ENCODE data around the gene NVL.

The NVL gene

GRCh38 chr1:224329842-224330753 lies at the start of gene NVL:
NVL (minus strand) TSS chr1:224330172; CDS start chr1:224330127, 45 bp downstream.
- Histone ChIP-seq H3K4me3 (ENCODE audit: low read depth, low read length) (peak within 1 kb of the TSS; percentile 99), H3K27ac (ENCODE audit: low read depth, low read length) (peak within 1 kb of the TSS; percentile 99), H3K9ac (ENCODE audit: low read depth, low read length) (peak within 1 kb of the TSS; percentile 99), H3K36me3 (ENCODE audit: control insufficient read depth, insufficient read depth, low read length) (peaks cover 12% of the 10 kb centered on the region), H3K4me1 (ENCODE audit: control insufficient read depth, insufficient read depth, low read length) (peaks cover 7% of the 10 kb centered on the region; the same call in 1 of the 2 replicates), H3K27me3 (ENCODE audit: control insufficient read depth, insufficient read depth, low read length) (no peaks in the 10 kb centered on the region), H3K9me3 (ENCODE audit: control insufficient read depth, insufficient read depth, low read length) (no peaks in the 10 kb centered on the region)

GRCh38 chr1:224378855-224379631 lies 49.1 kb upstream of the NVL start:
- no peaks in the 10 kb centered on the region for H3K9me3 ChIP-seq (ENCODE audit: control insufficient read depth, insufficient read depth, low read length)
- H3K27ac ChIP-seq (ENCODE audit: low read depth, low read length), result no peak overlapping the region
- no peak overlapping the region for H3K9ac ChIP-seq (ENCODE audit: low read depth, low read length)
- H3K4me1 ChIP-seq (ENCODE audit: control insufficient read depth, insufficient read depth, low read length), result no peaks in the 10 kb centered on the region
- no peaks in the 10 kb centered on the region for H3K27me3 ChIP-seq (ENCODE audit: control insufficient read depth, insufficient read depth, low read length)
- H3K4me3 ChIP-seq (ENCODE audit: low read depth, low read length), result no peak overlapping the region
- peaks cover 58% of the 10 kb centered on the region for H3K36me3 ChIP-seq (ENCODE audit: control insufficient read depth, insufficient read depth, low read length)

- Histone ChIP-seq H3K27me3 (ENCODE audit: control insufficient read depth, insufficient read depth, low read length) (no peaks in the 10 kb centered on the region), H3K36me3 (ENCODE audit: control insufficient read depth, insufficient read depth, low read length) (peaks cover 70% of the 10 kb centered on the region), H3K9ac (ENCODE audit: low read depth, low read length) (no peak overlapping the region), H3K4me1 (ENCODE audit: control insufficient read depth, insufficient read depth, low read length) (no peaks in the 10 kb centered on the region), H3K27ac (ENCODE audit: low read depth, low read length) (no peak overlapping the region), H3K4me3 (ENCODE audit: low read depth, low read length) (no peak overlapping the region), H3K9me3 (ENCODE audit: control insufficient read depth, insufficient read depth, low read length) (no peaks in the 10 kb centered on the region)
Measured at GRCh38 chr1:224377676-224378006, 47.7 kb upstream of the NVL start.

DNA sequence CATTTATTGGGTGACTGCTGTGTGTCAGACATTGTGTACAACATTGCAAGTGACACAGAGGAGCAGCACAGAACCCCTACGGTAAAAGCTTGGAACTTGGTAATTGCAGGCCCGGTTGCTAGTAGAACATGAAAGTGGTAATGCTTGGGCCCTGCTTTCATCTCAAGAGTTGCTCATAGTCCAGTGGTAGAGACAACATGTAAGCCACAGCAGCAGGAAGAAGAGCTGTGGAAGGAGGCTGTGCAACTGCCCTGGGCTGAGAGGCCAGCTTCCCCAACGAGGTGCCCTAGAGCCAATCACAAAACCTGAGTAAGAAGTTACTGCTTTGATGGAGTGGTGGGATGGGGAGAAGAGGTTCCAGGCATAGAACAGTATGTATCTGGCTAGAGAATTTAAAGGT lies 45.1 kb upstream of the NVL start:
- H3K27ac ChIP-seq (ENCODE audit: low read depth, low read length), result no peak overlapping the region
- peaks cover 90% of the 10 kb centered on the region for H3K36me3 ChIP-seq (ENCODE audit: control insufficient read depth, insufficient read depth, low read length)
- no peak overlapping the region for H3K4me3 ChIP-seq (ENCODE audit: low read depth, low read length)
- no peaks in the 10 kb centered on the region for H3K4me1 ChIP-seq (ENCODE audit: control insufficient read depth, insufficient read depth, low read length)
- no peaks in the 10 kb centered on the region for H3K27me3 ChIP-seq (ENCODE audit: control insufficient read depth, insufficient read depth, low read length)
- no peak overlapping the region for H3K9ac ChIP-seq (ENCODE audit: low read depth, low read length)
- H3K9me3 ChIP-seq (ENCODE audit: control insufficient read depth, insufficient read depth, low read length), result no peaks in the 10 kb centered on the region

DNA sequence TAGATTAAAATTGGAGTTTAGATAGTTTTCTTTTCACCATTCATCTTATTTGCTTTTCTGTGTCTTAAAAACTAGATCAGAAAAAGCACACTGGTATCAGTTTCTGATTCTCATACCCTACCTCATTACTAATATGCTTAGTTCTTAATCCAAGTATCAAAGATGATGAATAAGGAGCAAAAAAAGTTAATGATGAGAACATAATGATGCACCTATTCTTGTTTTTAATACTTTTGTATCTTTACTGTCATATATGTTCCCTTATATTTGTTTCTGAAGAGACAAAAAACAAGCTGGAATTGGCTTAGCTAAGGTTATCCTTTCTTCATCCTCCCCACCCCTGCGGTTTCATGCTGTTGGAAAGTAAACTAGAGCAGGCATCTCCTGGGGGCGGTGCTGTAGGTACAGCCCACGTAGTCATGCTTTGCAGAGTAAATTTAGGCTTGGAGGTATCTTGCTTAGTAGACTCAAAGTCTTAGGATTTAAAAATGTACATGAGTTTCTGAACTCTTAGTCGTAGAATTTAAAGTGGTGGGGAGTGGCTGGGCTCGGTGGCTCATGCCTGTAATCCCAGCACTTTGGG lies 43.1 kb upstream of the NVL start:
- no peaks in the 10 kb centered on the region for H3K27me3 ChIP-seq (ENCODE audit: control insufficient read depth, insufficient read depth, low read length)
- H3K9me3 ChIP-seq (ENCODE audit: control insufficient read depth, insufficient read depth, low read length), result no peaks in the 10 kb centered on the region
- no peak overlapping the region for H3K9ac ChIP-seq (ENCODE audit: low read depth, low read length)
- no peak overlapping the region for H3K27ac ChIP-seq (ENCODE audit: low read depth, low read length)
- H3K4me3 ChIP-seq (ENCODE audit: low read depth, low read length), result no peak overlapping the region
- H3K36me3 ChIP-seq (ENCODE audit: control insufficient read depth, insufficient read depth, low read length), result peaks cover 93% of the 10 kb centered on the region
- H3K4me1 ChIP-seq (ENCODE audit: control insufficient read depth, insufficient read depth, low read length), result no peaks in the 10 kb centered on the region

DNA sequence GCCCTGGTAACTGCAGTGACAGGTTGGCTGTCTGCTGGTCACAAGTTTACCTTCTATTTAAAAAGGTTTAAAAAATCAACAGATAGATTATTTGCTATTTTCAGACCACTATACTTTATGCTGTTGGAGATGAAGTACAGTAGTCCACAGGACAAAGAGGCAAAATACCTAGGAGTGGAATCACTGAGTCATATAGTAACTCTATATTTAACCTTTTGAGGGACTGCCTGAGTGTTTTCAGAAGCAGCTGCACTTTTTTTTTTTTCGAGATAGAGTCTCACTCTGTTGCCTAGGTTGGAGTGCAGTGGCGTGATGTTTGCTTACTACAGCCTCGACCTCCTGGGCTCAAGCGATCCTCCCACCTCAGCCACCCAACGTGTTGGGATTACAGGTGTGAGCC lies 38.4 kb upstream of the NVL start:
- Histone ChIP-seq H3K27me3 (ENCODE audit: control insufficient read depth, insufficient read depth, low read length) (no peaks in the 10 kb centered on the region), H3K9ac (ENCODE audit: low read depth, low read length) (no peak overlapping the region), H3K9me3 (ENCODE audit: control insufficient read depth, insufficient read depth, low read length) (no peaks in the 10 kb centered on the region), H3K4me3 (ENCODE audit: low read depth, low read length) (no peak overlapping the region), H3K36me3 (ENCODE audit: control insufficient read depth, insufficient read depth, low read length) (peaks cover 90% of the 10 kb centered on the region), H3K27ac (ENCODE audit: low read depth, low read length) (no peak overlapping the region), H3K4me1 (ENCODE audit: control insufficient read depth, insufficient read depth, low read length) (no peaks in the 10 kb centered on the region)

GRCh38 chr1:224359207-224359606 lies 29.2 kb upstream of the NVL start:
- Histone ChIP-seq H3K9ac (ENCODE audit: low read depth, low read length) (no peak overlapping the region), H3K36me3 (ENCODE audit: control insufficient read depth, insufficient read depth, low read length) (peaks cover 15% of the 10 kb centered on the region), H3K9me3 (ENCODE audit: control insufficient read depth, insufficient read depth, low read length) (no peaks in the 10 kb centered on the region), H3K27ac (ENCODE audit: low read depth, low read length) (no peak overlapping the region), H3K4me1 (ENCODE audit: control insufficient read depth, insufficient read depth, low read length) (peaks cover 20% of the 10 kb centered on the region), H3K27me3 (ENCODE audit: control insufficient read depth, insufficient read depth, low read length) (no peaks in the 10 kb centered on the region), H3K4me3 (ENCODE audit: low read depth, low read length) (no peak overlapping the region)

- no peaks in the 10 kb centered on the region for H3K27me3 ChIP-seq (ENCODE audit: control insufficient read depth, insufficient read depth, low read length)
- H3K27ac ChIP-seq (ENCODE audit: low read depth, low read length), result no peak overlapping the region
- H3K4me1 ChIP-seq (ENCODE audit: control insufficient read depth, insufficient read depth, low read length), result peaks cover 20% of the 10 kb centered on the region
- H3K9me3 ChIP-seq (ENCODE audit: control insufficient read depth, insufficient read depth, low read length), result no peaks in the 10 kb centered on the region
- peak overlapping the region; percentile 93 for H3K4me3 ChIP-seq (ENCODE audit: low read depth, low read length)
- H3K9ac ChIP-seq (ENCODE audit: low read depth, low read length), result no peak overlapping the region
- H3K36me3 ChIP-seq (ENCODE audit: control insufficient read depth, insufficient read depth, low read length), result peaks cover 8% of the 10 kb centered on the region
Measured at GRCh38 chr1:224358237-224358636, 28.3 kb upstream of the NVL start.

GRCh38 chr1:224357626-224358124 lies 27.7 kb upstream of the NVL start:
- peaks cover 8% of the 10 kb centered on the region for H3K36me3 ChIP-seq (ENCODE audit: control insufficient read depth, insufficient read depth, low read length)
- peaks cover 20% of the 10 kb centered on the region for H3K4me1 ChIP-seq (ENCODE audit: control insufficient read depth, insufficient read depth, low read length)
- no peaks in the 10 kb centered on the region; the same call in 1 of the 2 replicates for H3K9me3 ChIP-seq (ENCODE audit: control insufficient read depth, insufficient read depth, low read length)
- H3K27ac ChIP-seq (ENCODE audit: low read depth, low read length), result peak overlapping the region; percentile 78
- peak overlapping the region; percentile 93 for H3K4me3 ChIP-seq (ENCODE audit: low read depth, low read length)
- peak overlapping the region; percentile 69 for H3K9ac ChIP-seq (ENCODE audit: low read depth, low read length)
- H3K27me3 ChIP-seq (ENCODE audit: control insufficient read depth, insufficient read depth, low read length), result no peaks in the 10 kb centered on the region

- peak within 1 kb of the TSS; percentile 69 for H3K9ac ChIP-seq (ENCODE audit: low read depth, low read length)
- no peaks in the 10 kb centered on the region for H3K27me3 ChIP-seq (ENCODE audit: control insufficient read depth, insufficient read depth, low read length)
- peak within 1 kb of the TSS; percentile 93 for H3K4me3 ChIP-seq (ENCODE audit: low read depth, low read length)
- peaks cover 8% of the 10 kb centered on the region for H3K36me3 ChIP-seq (ENCODE audit: control insufficient read depth, insufficient read depth, low read length)
- no peaks in the 10 kb centered on the region; the same call in 1 of the 2 replicates for H3K9me3 ChIP-seq (ENCODE audit: control insufficient read depth, insufficient read depth, low read length)
- H3K27ac ChIP-seq (ENCODE audit: low read depth, low read length), result peak within 1 kb of the TSS; percentile 78
- H3K4me1 ChIP-seq (ENCODE audit: control insufficient read depth, insufficient read depth, low read length), result peaks cover 20% of the 10 kb centered on the region
Measured at GRCh38 chr1:224356685-224357625, 27.0 kb upstream of the NVL start, which contains the start of gene CNIH4. CNIH4 (plus strand) TSS chr1:224356879; CDS start chr1:224356925, 46 bp downstream.

Data from HUES48 (cell line).